B cell (primary cell): ENCODE data around the gene PSMD3. TPM values are rescaled to one million over a fixed set of nuclear protein-coding genes. Genes with fewer than 3 reads are reported as not detected.

ENCODE experiments used
- ATAC-seq: fragments of 200-7000 bp; cut with Tn5 transposase; one replicate; pipeline ENCODE4 v1.10.0; 2021; ENCODE audit warnings: low read depth, mild to moderate bottlenecking, moderate number of reproducible peaks, moderate library complexity
- CTCF ChIA-PET: fragments of 350-600 bp; sonication (Branson Sonifier 250); formaldehyde crosslinking; loops from one replicate; lab custom pipeline; 2021; ENCODE audit warnings: antibody characterized with exemption, inconsistent platforms; lab: Charles Lee
- POLR2A ChIA-PET: fragments of 350-600 bp; sonication (Branson Sonifier 250); formaldehyde crosslinking; loops from one replicate; lab custom pipeline; 2021; ENCODE audit warnings: antibody characterized with exemption; lab: Charles Lee
- DNase-seq: peaks from one replicate; pipeline ENCODE4 v3.0.0; 2013
- H2AFZ ChIP-seq: 2 replicates; pipeline ENCODE4 v1.6.1; 2012; ENCODE audit warnings: mild to moderate bottlenecking, low read depth, low read length; ENCODE audit not compliant: insufficient read depth, poor library complexity, severe bottlenecking
- H3K27ac ChIP-seq, 2 donors: 1 replicate in 1 of 2; 2 replicates in 1 of 2; pipeline ENCODE4 v1.5.1; 2012 to 2013; ENCODE audit warnings: low read length in 2 of 2, mild to moderate bottlenecking in 2 of 2, moderate library complexity in 1 of 2
- H3K27me3 ChIP-seq, 4 experiments: fragments of 200-600 bp in 1 of 4; sonication (generic) in 1 of 4; replicated peaks in 1 of 4; 1 replicate in 2 of 4; 2 replicates in 2 of 4; pipeline versions ENCODE4 v1.6.1 to v1.7.0; 2013 to 2016; ENCODE audit warnings: low read length in 3 of 4, mild to moderate bottlenecking in 2 of 4, mixed read lengths in 1 of 4, moderate library complexity in 1 of 4; ENCODE audit not compliant: insufficient read depth in 4 of 4, control insufficient read depth in 3 of 4; ENCODE audit errors: control extremely low read depth in 1 of 4
- H3K36me3 ChIP-seq, 2 experiments: replicated peaks in 1 of 2; 1 replicate in 1 of 2; 2 replicates in 1 of 2; pipeline versions ENCODE4 v1.6.1 to v1.7.1; 2013; ENCODE audit warnings: low read length in 1 of 2; ENCODE audit not compliant: insufficient read depth in 2 of 2, control insufficient read depth in 1 of 2; ENCODE audit errors: control extremely low read depth in 1 of 2, extremely low read depth in 1 of 2
- H3K4me1 ChIP-seq, 2 donors: fragments of 200-600 bp in 1 of 2; sonication (generic) in 1 of 2; 1 replicate in 1 of 2; 2 replicates in 1 of 2; pipeline versions ENCODE4 v1.5.1 to v1.6.1; 2013 to 2017; ENCODE audit warnings: low read length in 2 of 2; ENCODE audit not compliant: control insufficient read depth in 2 of 2, insufficient read depth in 2 of 2
- H3K4me2 ChIP-seq: replicated peaks from 2 replicates; pipeline ENCODE3; 2012; ENCODE audit warnings: mild to moderate bottlenecking, low read depth, low read length; ENCODE audit not compliant: poor library complexity, severe bottlenecking
- H3K4me3 ChIP-seq, 5 experiments: fragments of 200-600 bp in 1 of 5; sonication (generic) in 1 of 5; 1 replicate in 3 of 5; 2 replicates in 2 of 5; pipeline versions ENCODE4 v1.5.1 to v1.7.0; 2011 to 2016; ENCODE audit warnings: low read length in 4 of 5, mild to moderate bottlenecking in 4 of 5, low read depth in 2 of 5, control low read depth in 1 of 5, moderate library complexity in 1 of 5; ENCODE audit not compliant: insufficient read depth in 1 of 5; ENCODE audit errors: control extremely low read depth in 1 of 5, extremely low read depth in 1 of 5
- H3K79me2 ChIP-seq: fragments of 200-600 bp; sonication (generic); one replicate; pipeline ENCODE4 v1.6.0; 2016; ENCODE audit warnings: low read length; ENCODE audit not compliant: control insufficient read depth, insufficient read depth
- H3K9ac ChIP-seq: fragments of 200-600 bp; sonication (generic); 2 replicates; pipeline ENCODE4 v1.6.1; 2017; ENCODE audit warnings: mild to moderate bottlenecking, low read length, moderate library complexity
- H3K9me3 ChIP-seq, 3 donors: one replicate each; pipeline versions ENCODE4 v1.6.1 to v1.7.1; 2013; ENCODE audit warnings: low read length in 2 of 3; ENCODE audit not compliant: control insufficient read depth in 2 of 3, insufficient read depth in 1 of 3; ENCODE audit errors: control extremely low read depth in 1 of 3
- H4K20me1 ChIP-seq: 2 replicates; pipeline ENCODE4 v1.6.0; 2012; ENCODE audit warnings: mild to moderate bottlenecking, low read length; ENCODE audit not compliant: insufficient read depth, control insufficient read depth, poor library complexity, severe bottlenecking
- H3K27ac Mint-ChIP-seq: one replicate; pipeline ENCODE4 v1.8.0; 2021; ENCODE audit warnings: mixed read lengths
- H3K27me3 Mint-ChIP-seq: one replicate; pipeline ENCODE4 v1.8.0; 2021; ENCODE audit warnings: mixed read lengths
- H3K4me1 Mint-ChIP-seq: one replicate; pipeline ENCODE4 v1.8.0; 2021; ENCODE audit warnings: mixed read lengths
- H3K4me3 Mint-ChIP-seq: one replicate; pipeline ENCODE4 v1.8.0; 2021; ENCODE audit warnings: mixed read lengths
- H3K9me3 Mint-ChIP-seq: one replicate; pipeline ENCODE4 v1.8.0; 2022; ENCODE audit warnings: mixed read lengths; ENCODE audit not compliant: insufficient read depth
- EZH2 ChIP-seq: IDR thresholded peaks from 2 replicates; pipeline ENCODE4 v1.6.1; 2012; ENCODE audit warnings: borderline replicate concordance, low read depth, mild to moderate bottlenecking, moderate library complexity, low read length; ENCODE audit not compliant: insufficient read depth, poor library complexity, severe bottlenecking
- WGBS: methylation state at CpG from one replicate; pipeline ENCODE4 v1.1.5; 2013; ENCODE audit warnings: missing lambda C conversion rate; ENCODE audit not compliant: insufficient coverage; 5-methylcytosine and 5-hydroxymethylcytosine counted together
- intact Hi-C: fragments of 100-400 bp; cut with micrococcal nuclease; formaldehyde crosslinking; loops from one replicate; pipeline ENCODE4 v1.10.0; 2022
- polyA plus RNA-seq: library from polyadenylated mRNA; depleted of rRNA; stranded (reverse); fragments of >200 nt; gene quantifications from 2 replicates; pipeline ENCODE4 v1.2.3, GENCODE V29; 2012
- total RNA-seq, 2 donors: library from RNA; stranded (reverse); fragments of 120-200 nt in 1 of 2; gene quantifications; 1 replicate in 1 of 2; 2 replicates in 1 of 2; pipeline versions ENCODE4 v1.2.3 to v1.2.4, GENCODE V29; 2013 to 2022
- TF ChIP-seq, protein P1 (sequence below): fragments of 200-600 bp; IDR thresholded peaks from one replicate; pipeline ENCODE4 v1.8.0; 2022; ENCODE audit warnings: antibody characterized with exemption, mild to moderate bottlenecking

PSMD3 gene
- total and polyA plus RNA-seq, 2 donors (not counting 1 experiment from before 2014, with no cell fraction given), result 72.6 to 76.6 TPM

GRCh38 chr17:39972271-39972670, 8.3 kb upstream of the PSMD3 start:
- DNase-seq (no peak), ATAC-seq (no peak)
- CTCF ChIA-PET, result interaction anchor here (0.6 to 1.2 kb wide), 2 partner anchors 8 to 461 kb away, joined by 4 to 5 read pairs; partner anchors contain the start of gene PSMD3
- no peak overlapping the region for H3K27ac Mint-ChIP-seq
- H3K36me3 ChIP-seq, result no peaks in the 10 kb centered on the region
- H4K20me1 ChIP-seq, result no peaks in the 10 kb centered on the region
- H3K27me3 Mint-ChIP-seq, result peaks cover 47% of the 10 kb centered on the region
- 33% methylated on average over 2 of the region's 3 CpGs for WGBS
- intact Hi-C loops, result no loop called here
- no peak for TF ChIP-seq EZH2
- TF ChIP-seq, protein P1, sequence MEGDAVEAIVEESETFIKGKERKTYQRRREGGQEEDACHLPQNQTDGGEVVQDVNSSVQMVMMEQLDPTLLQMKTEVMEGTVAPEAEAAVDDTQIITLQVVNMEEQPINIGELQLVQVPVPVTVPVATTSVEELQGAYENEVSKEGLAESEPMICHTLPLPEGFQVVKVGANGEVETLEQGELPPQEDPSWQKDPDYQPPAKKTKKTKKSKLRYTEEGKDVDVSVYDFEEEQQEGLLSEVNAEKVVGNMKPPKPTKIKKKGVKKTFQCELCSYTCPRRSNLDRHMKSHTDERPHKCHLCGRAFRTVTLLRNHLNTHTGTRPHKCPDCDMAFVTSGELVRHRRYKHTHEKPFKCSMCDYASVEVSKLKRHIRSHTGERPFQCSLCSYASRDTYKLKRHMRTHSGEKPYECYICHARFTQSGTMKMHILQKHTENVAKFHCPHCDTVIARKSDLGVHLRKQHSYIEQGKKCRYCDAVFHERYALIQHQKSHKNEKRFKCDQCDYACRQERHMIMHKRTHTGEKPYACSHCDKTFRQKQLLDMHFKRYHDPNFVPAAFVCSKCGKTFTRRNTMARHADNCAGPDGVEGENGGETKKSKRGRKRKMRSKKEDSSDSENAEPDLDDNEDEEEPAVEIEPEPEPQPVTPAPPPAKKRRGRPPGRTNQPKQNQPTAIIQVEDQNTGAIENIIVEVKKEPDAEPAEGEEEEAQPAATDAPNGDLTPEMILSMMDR, result no peak
- H3K9me3 ChIP-seq, result no peaks in the 10 kb centered on the region
- no peaks in the 10 kb centered on the region for H3K4me1 Mint-ChIP-seq
- H3K27ac ChIP-seq, result no peak overlapping the region
- no peak overlapping the region for H3K4me3 ChIP-seq
- no peaks in the 10 kb centered on the region for H3K9me3 Mint-ChIP-seq
- H3K4me3 Mint-ChIP-seq, result no peak overlapping the region
- no peak overlapping the region for H3K9ac ChIP-seq
- peaks cover 5 to 7% of the 10 kb centered on the region in 2 donors for H3K4me1 ChIP-seq
- no peak overlapping the region for H2AFZ ChIP-seq
- H3K27me3 ChIP-seq, result peaks cover 0 to 7% (median 3%) of the 10 kb centered on the region in 4 experiments
- POLR2A ChIA-PET, result no interaction called here
- H3K4me2 ChIP-seq, result no peak overlapping the region
- no peaks in the 10 kb centered on the region for H3K79me2 ChIP-seq

GRCh38 chr17:39973496-39973895, 7.1 kb upstream of the PSMD3 start:
- Histone ChIP-seq H3K9me3 (no peaks in the 10 kb centered on the region), H3K4me2 (no peak overlapping the region), H4K20me1 (no peaks in the 10 kb centered on the region), H3K27me3 (peaks cover 0 to 7% (median 3%) of the 10 kb centered on the region in 4 experiments), H2AFZ (no peak overlapping the region), H3K9ac (no peak overlapping the region), H3K79me2 (no peaks in the 10 kb centered on the region), H3K4me3 (no peak overlapping the region), H3K4me1 (peaks cover 5 to 7% of the 10 kb centered on the region in 2 donors), H3K36me3 (no peaks in the 10 kb centered on the region), H3K27ac (no peak overlapping the region)
- Mint-ChIP-seq H3K4me1 (no peaks in the 10 kb centered on the region), H3K27ac (no peak overlapping the region), H3K4me3 (no peak overlapping the region), H3K9me3 (no peaks in the 10 kb centered on the region), H3K27me3 (peaks cover 43% of the 10 kb centered on the region)
- TF ChIP-seq, protein P1, result no peak
- no peak for TF ChIP-seq EZH2
- CTCF ChIA-PET, result no interaction called here
- ATAC-seq (no peak), DNase-seq (no peak)
- POLR2A ChIA-PET, result interaction anchor here (0.6 kb wide), 1 partner anchor 348 kb away, joined by 4 read pairs; no protein-coding TSS in a partner anchor
- intact Hi-C loops, result no loop called here
- 95% methylated on average over 2 of the region's 2 CpGs for WGBS
